SHP77 treated with DMSO at 0.1 percent for 48 hours (cell line): ENCODE data around the gene RHBDD1.

Source experiments
- DNase-seq: peaks from one replicate; lab custom pipeline; 2025; lab: John Stamatoyannopoulos, UW

The RHBDD1 gene

DNA sequence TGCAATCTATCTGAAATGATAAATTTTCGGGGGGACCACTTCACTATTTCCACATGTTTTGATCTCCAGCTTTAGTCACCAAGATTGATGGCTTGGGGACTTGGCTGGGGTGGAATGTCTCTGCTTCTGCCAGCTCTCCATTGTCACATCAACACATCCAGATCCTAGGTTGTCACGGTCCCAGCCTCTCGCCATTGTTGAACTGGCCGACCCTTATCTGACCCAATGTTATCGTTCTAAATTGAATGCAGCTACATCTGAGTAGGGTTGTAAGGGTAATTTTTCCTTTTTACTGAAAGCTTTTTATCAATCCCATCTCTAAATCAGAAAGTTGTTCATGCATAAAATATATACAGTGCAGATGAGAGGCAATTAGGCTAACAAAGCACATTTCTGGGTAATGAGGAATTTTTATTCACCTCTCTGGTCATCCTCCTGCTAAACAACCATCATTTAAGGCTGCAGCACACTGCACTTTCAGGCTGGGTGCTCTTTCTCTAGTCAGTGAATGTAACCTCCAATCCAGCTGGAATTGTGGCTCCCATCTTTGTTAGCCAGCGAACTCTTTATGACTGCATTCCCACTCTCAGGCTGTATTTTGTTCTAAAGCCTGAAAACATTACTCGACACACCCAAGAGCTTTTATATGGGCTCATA, 200.0 kb downstream of the RHBDD1 start:
- no peak for DNase-seq

DNA sequence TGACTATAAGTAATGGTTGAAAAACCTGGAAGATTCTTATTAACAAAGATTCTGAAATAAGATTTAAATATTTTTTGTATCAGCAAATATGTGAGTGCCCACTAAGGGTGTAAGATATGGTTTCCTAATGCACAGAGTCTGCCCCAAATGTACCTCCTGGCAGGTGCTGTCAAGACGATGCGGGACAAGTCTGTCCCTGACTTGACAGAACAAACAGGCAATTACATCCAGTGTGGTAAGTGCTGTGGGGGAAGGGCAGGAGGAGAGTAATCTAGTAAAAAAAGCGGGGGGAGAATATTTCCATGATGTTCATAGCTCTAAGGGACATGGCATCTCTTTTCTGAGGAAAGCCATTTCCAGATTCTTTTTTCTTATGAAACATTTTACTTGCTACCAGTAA, 200.7 kb downstream of the RHBDD1 start:
- DNase-seq = no peak

DNA sequence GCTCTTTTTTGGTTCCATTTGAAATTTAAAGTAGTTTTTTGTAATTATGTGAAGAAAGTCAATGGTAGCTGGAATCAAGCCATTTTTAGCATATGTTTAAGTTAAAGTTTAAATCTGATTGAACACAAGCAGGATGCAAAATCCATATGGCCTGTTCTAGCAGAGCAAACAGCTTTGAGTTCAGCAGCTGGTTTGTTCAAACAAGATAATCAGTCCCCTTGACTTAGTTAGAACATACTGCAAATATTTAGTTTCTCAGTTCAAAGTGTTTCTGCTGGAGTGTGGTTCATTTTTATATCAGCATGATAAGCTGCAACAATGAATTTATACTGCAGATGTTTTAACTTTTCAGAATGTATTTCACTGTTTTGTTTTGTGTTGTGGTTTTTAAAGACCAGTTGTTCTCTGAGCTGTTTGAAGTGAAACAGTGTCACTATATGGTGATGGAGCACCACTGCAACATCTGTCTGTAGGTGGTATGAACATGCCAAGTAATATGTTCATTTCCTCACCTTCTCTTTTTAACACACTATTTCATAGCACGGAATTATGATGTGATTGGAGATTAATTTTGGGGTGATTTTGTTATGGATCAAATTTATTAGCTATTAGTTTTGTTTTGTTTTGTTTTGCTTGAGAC, 202.8 kb downstream of the RHBDD1 start:
- DNase-seq = no peak

- DNase-seq = no peak
Observed at GRCh38 chr2:227043981-227044380, 208.1 kb downstream of the RHBDD1 start.
